SH-SY5Y (cell line): Measurements from ENCODE around the gene FAM227A.

Experiments
- GATA2 ChIP-seq: IDR thresholded peaks from 2 replicates; pipeline ENCODE4 v1.6.1; 2011; ENCODE audit warnings: mild to moderate bottlenecking, low read depth, low read length
- GATA3 ChIP-seq: IDR thresholded peaks from 2 replicates; pipeline ENCODE4 v1.6.1; 2011; ENCODE audit warnings: low read depth, mild to moderate bottlenecking, low read length, moderate library complexity

Gene FAM227A

GRCh38 chr22:38602166-38602565, 54.0 kb downstream of the FAM227A start:
- TF ChIP-seq GATA2: no peak
- no peak for TF ChIP-seq GATA3

DNA sequence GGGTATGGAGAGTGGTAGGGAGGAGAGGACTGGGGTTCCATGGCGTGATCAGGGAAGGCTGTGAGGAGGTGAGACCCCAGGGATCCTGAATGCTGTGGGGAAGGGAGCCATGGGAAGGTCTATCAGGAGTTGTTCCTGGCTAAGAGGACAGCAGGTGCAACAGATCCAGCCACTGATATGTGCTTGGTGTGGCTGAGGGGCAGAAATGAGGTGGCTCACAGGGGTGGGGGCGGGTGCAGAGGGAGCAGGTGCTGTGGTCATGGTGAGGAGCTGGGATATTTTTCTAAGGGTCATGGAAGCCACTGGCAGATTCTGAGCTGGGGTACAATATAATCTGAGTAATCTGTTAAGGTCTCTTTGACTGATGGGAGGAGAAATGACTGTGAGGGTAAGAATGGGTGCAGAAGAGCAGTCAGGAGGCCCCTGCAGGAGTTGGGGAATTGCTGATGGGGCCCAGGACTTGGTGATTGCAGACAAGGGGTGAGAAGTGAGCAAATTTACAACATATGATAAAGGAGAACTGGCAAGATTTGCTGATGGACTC, 54.9 kb downstream of the FAM227A start:
- TF ChIP-seq GATA2 (no peak), GATA3 (no peak)

GRCh38 chr22:38599466-38599865, 56.7 kb downstream of the FAM227A start:
- no peak for TF ChIP-seq GATA3
- TF ChIP-seq GATA2: no peak

DNA sequence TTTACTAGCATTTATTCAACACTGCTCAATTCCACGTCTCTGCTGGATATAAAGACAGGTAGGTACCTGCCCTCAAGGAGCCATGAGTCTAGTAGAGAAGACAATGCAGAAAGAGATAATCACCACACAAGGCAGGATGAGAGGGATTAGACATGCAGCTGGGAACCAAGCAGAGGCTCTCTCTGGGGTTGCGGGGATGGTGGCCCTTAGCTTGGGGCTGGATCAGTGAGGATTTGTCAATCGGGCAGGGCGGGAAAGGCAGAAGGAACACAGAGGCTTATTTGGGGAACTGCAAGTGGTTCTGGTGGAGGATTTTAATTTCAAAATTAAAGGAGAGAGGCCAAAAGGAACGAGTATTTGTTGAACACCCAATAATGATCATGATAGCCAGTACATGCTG, 77.7 kb downstream of the FAM227A start:
- TF ChIP-seq GATA3: no peak
- no peak for TF ChIP-seq GATA2

- TF ChIP-seq GATA3 (no peak), GATA2 (no peak)
Measured at GRCh38 chr22:38572065-38572464, 84.1 kb downstream of the FAM227A start.

GRCh38 chr22:38570779-38571364, 85.3 kb downstream of the FAM227A start:
- TF ChIP-seq GATA3 (no peak), GATA2 (no peak)

GRCh38 chr22:38569972-38570778, 86.0 kb downstream of the FAM227A start, which contains the start of gene DMC1:
Gene DMC1 (minus strand): TSS chr22:38570183. CDS start chr22:38568256, 1,927 bp downstream.
- TF ChIP-seq GATA2 (no peak), GATA3 (no peak)

DNA sequence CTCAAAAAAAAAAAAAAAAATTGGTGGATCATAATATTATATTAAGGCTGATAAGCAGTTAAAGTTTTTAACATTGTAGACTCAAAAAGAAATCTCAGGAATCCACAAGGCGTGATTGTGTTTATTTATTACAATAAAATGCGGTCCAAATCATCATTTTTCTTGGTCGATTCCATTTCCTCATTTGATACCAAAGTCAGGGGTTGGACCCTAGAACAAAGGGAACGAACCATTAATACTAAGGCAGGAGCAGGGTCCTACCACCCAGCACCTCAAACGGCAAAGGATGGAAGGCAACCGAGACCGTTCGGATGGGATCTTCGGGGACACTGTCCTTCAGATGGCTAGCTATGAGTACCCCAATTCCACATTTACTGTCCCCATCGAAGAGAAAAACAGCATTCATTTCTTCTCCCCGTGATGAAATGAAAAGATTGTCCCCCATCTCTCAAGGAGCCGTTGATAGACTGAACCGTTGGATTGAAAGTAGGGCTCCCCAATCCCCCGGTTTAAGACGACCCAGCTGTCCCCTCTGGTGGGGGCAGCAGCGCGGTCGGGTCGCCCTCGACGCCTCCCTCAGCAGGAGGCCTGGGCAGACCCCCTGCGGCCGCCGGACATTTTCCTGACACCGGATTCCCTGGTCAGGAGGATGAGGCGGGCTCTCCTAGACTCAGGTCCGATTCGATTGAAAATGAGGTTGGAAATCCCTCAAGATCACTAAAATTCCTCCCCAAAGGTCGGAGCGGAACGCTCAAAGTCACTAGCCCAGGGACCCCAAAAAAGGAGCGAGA, 86.8 kb downstream of the FAM227A start:
- no peak for TF ChIP-seq GATA2
- no peak for TF ChIP-seq GATA3

DNA sequence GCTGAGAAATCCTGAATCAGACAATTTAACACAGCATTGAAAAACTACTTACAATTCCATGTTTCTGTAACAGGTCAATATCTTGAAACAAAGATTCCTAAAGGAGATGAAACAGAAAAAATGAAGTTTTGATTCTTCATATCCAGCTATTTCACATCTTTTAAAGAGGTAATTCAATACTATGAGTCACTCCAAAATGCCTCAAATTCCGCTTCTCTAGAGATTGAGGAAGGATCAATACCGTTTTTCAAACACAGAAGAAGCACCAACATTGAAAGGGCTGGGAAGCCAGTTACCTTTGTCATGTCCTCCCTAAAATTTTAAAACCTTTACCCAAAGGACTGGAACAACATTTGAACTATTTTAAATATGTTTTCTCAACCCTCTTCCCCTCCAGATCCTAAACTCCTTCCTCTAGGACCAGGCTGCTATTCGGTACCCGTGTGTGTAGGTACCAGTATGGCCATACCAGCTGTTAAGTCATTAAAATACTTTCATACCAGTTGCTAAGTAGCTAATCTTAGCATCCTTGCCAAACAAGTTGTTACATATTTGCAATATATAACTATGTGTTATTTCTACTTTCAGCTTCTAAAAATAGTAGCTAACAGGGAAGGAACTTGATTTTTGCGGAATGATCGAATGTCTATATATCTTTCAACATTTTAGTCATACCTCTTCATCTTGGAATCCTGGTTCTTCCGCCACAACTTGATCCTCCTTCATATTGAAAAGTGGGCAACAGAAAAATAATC, 88.5 kb downstream of the FAM227A start:
- TF ChIP-seq GATA2 (no peak), GATA3 (no peak)

DNA sequence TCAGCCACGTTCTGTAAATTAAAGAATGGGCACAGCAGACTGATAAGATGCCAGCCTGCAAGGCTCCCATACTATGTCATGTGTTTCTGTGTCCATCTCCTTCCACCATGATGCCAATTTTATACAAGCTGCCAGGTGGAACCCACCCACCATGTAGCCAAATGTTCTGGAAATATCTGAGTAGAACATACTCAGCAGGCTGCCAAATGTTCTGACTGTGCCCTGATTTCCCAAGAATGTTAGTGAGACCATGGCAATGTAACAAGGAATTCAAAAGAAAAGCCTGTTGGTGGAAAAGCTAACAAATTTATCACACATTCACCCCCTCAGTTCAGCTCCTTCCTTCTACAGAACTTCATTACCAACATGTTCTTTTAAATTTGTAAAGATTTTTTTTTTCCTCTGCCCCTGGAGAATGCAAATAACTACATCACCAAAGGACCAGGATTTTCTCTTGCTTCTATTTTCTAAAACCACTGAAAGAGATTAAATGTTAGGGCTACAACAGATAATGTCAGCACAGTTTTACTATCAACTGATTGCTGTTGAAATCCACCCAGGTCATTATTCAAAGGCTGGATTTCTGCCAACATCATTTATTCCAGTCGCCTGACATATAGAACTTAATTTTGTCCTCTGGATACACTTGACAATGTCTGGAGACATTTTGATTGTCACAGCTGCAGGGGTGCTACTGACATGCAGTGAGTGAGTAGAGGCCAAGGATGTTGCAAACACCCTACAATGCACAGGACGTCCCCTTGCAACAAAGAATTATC, 89.3 kb downstream of the FAM227A start:
- TF ChIP-seq GATA2 (no peak), GATA3 (no peak)

- TF ChIP-seq GATA2 (no peak), GATA3 (no peak)
Measured at GRCh38 chr22:38565441-38565840, 90.8 kb downstream of the FAM227A start.

DNA sequence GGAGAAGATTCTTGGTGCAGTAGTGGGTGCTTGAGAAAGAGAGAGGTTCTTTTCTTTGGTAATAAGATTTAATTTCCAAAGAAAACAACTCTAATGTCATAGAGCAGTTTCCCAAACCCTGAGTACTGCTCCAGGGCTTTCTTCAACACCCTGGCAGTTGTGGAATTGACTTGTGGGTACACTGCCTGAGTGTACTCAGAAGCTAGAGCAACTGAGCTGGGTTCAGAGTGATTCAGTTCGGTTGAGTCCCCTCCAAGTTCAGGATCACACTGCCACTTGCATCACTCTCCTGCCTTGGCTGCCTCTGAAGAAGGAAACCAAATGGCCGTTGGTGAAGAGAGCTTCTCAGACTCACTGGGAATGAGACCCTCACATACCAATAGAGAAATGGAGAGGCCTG, 91.5 kb downstream of the FAM227A start:
- TF ChIP-seq GATA3: no peak
- TF ChIP-seq GATA2: no peak

DNA sequence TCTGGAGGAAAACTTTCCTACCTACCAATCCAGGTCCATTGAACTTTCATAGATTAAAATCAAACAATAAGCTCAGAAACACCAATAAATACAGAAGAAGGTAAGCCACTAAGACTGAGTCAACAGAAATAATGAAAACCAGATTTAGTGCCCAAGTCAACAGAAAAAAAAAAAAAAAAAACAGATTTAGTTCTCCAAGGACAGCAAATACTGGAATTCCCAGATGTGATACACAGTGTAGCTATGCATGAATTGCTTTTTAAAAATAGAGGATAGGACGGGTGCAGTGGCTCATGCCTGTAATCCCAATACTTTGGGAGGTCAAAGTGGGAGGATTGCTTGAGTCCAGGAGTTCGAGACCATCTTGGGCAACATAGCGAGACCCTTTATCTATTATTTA, 101.9 kb downstream of the FAM227A start:
- TF ChIP-seq GATA3: no peak
